IMR-90 (cell line): Measurements from ENCODE around the gene CAMTA1. TPM values are rescaled to one million over a fixed set of nuclear protein-coding genes. Genes with fewer than 3 reads are reported as not detected.

ENCODE experiments used
- ATAC-seq: fragments of 200-7000 bp; cut with Tn5 transposase; 2 replicates; pipeline ENCODE4 v1.9.1; 2020; ENCODE audit warnings: low read depth, mild to moderate bottlenecking, moderate library complexity
- BruUV-seq: library from RNA; stranded (reverse); fragments of 400-500 nt; replicated peaks from 2 replicates; lab custom pipeline; 2021; lab: Mats Ljungman, UMichigan
- CTCF ChIA-PET: fragments of 300-600 bp; formaldehyde crosslinking; extraction: SDS; loops from one replicate; lab custom pipeline; 2021; ENCODE audit warnings: antibody characterized with exemption; lab: Yijun Ruan, JAX
- POLR2A ChIA-PET: fragments of 300-600 bp; sonication (Branson Sonifier 250); formaldehyde crosslinking; loops from one replicate; lab custom pipeline; 2022; ENCODE audit warnings: antibody characterized with exemption; ENCODE audit not compliant: unreplicated experiment; lab: Charles Lee
- DNase-seq: peaks from one replicate; pipeline ENCODE4 v3.0.0; 2013
- H2AFZ ChIP-seq: replicated peaks from 2 replicates; pipeline ENCODE3; 2013; ENCODE audit warnings: low read length, mild to moderate bottlenecking; ENCODE audit not compliant: poor library complexity
- H2AK5ac ChIP-seq: 2 replicates; pipeline ENCODE4 v1.6.1; 2013; ENCODE audit warnings: low read depth, low read length, inconsistent platforms
- H2AK9ac ChIP-seq: replicated peaks from 2 replicates; pipeline ENCODE3; 2013; ENCODE audit warnings: mild to moderate bottlenecking, low read depth, low read length, moderate library complexity; ENCODE audit not compliant: poor library complexity
- H2BK120ac ChIP-seq: 2 replicates; pipeline ENCODE4 v1.6.1; 2013; ENCODE audit warnings: low read depth, low read length, inconsistent platforms
- H2BK15ac ChIP-seq: 3 replicates; pipeline ENCODE4 v1.6.1; 2013; ENCODE audit warnings: low read depth, low read length, inconsistent platforms
- H2BK20ac ChIP-seq: 2 replicates; pipeline ENCODE4 v1.6.1; 2013; ENCODE audit warnings: low read depth, mild to moderate bottlenecking, inconsistent platforms, low read length, moderate library complexity
- H2BK5ac ChIP-seq: 2 replicates; pipeline ENCODE4 v1.6.1; 2013; ENCODE audit warnings: mild to moderate bottlenecking, low read depth, low read length, inconsistent platforms; ENCODE audit not compliant: poor library complexity, severe bottlenecking
- H3K14ac ChIP-seq: replicated peaks from 2 replicates; pipeline ENCODE4 v1.6.1; 2013; ENCODE audit warnings: low read depth, low read length, inconsistent platforms
- H3K18ac ChIP-seq: 2 replicates; pipeline ENCODE4 v1.6.1; 2013; ENCODE audit warnings: low read depth, low read length, control low read depth
- H3K23ac ChIP-seq: 2 replicates; pipeline ENCODE4 v1.6.1; 2013; ENCODE audit warnings: low read depth, low read length, inconsistent platforms
- H3K27ac ChIP-seq: 2 replicates; pipeline ENCODE4 v1.5.1; 2013; ENCODE audit warnings: mild to moderate bottlenecking, control low read depth, low read length; ENCODE audit not compliant: insufficient read depth
- H3K27me3 ChIP-seq: 2 replicates; pipeline ENCODE4 v1.6.1; 2013; ENCODE audit warnings: low read length; ENCODE audit not compliant: control insufficient read depth, insufficient read depth
- H3K36me3 ChIP-seq: 2 replicates; pipeline ENCODE4 v1.6.1; 2013; ENCODE audit warnings: low read length, mixed read lengths; ENCODE audit not compliant: control insufficient read depth, insufficient read depth
- H3K4ac ChIP-seq: 2 replicates; pipeline ENCODE4 v1.6.1; 2013; ENCODE audit warnings: low read depth, low read length, inconsistent platforms
- H3K4me1 ChIP-seq: 2 replicates; pipeline ENCODE4 v1.6.1; 2013; ENCODE audit warnings: low read length, mixed read lengths; ENCODE audit not compliant: control insufficient read depth, insufficient read depth
- H3K4me2 ChIP-seq: 2 replicates; pipeline ENCODE4 v1.6.1; 2013; ENCODE audit warnings: low read depth, mild to moderate bottlenecking, control low read depth, low read length, moderate library complexity
- H3K4me3 ChIP-seq: 2 replicates; pipeline ENCODE4 v1.5.1; 2013; ENCODE audit warnings: low read depth, mild to moderate bottlenecking, control low read depth, low read length, moderate library complexity; ENCODE audit not compliant: insufficient read depth
- H3K56ac ChIP-seq: 2 replicates; pipeline ENCODE4 v1.6.1; 2013; ENCODE audit warnings: low read length, inconsistent platforms; ENCODE audit not compliant: insufficient read depth; ENCODE audit errors: extremely low read depth
- H3K79me1 ChIP-seq, 2 experiments: 2 replicates each; pipeline ENCODE4 v1.6.1; 2013; ENCODE audit warnings: low read length in 2 of 2, inconsistent platforms in 1 of 2, low read depth in 1 of 2
- H3K9ac ChIP-seq: 2 replicates; pipeline ENCODE4 v1.6.1; 2013; ENCODE audit warnings: low read depth, low read length, control low read depth
- H3K9me1 ChIP-seq: 2 replicates; pipeline ENCODE4 v1.6.1; 2013; ENCODE audit warnings: low read length, inconsistent platforms; ENCODE audit not compliant: insufficient read depth
- H3K9me3 ChIP-seq: 2 replicates; pipeline ENCODE4 v1.6.1; 2013; ENCODE audit warnings: low read length; ENCODE audit not compliant: control insufficient read depth, insufficient read depth
- H4K20me1 ChIP-seq: 2 replicates; pipeline ENCODE4 v1.6.1; 2013; ENCODE audit warnings: low read length, inconsistent platforms; ENCODE audit not compliant: insufficient read depth
- H4K5ac ChIP-seq: 2 replicates; pipeline ENCODE4 v1.6.1; 2013; ENCODE audit warnings: mild to moderate bottlenecking, low read depth, low read length, control low read depth
- H4K8ac ChIP-seq, 2 experiments: 2 replicates each; pipeline ENCODE4 v1.6.1; 2013; ENCODE audit warnings: low read depth in 2 of 2, low read length in 2 of 2, control low read depth in 1 of 2, inconsistent platforms in 1 of 2
- H4K91ac ChIP-seq: 2 replicates; pipeline ENCODE4 v1.6.1; 2013; ENCODE audit warnings: low read depth, low read length, inconsistent platforms; ENCODE audit not compliant: insufficient read depth
- BHLHE40 ChIP-seq: fragments of 150-350 bp; IDR thresholded peaks from 2 replicates; pipeline ENCODE4 v1.6.1; 2016; ENCODE audit warnings: mild to moderate bottlenecking, low read depth, low read length
- FOS ChIP-seq: fragments of 150-350 bp; IDR thresholded peaks from 2 replicates; pipeline ENCODE4 v1.6.1; 2016; ENCODE audit warnings: low read depth, low read length
- MAFK ChIP-seq: IDR thresholded peaks from 2 replicates; pipeline ENCODE4 v1.6.1; 2012; ENCODE audit warnings: low read depth, low read length, improper control_type of control experiment
- MAZ ChIP-seq: IDR thresholded peaks from 2 replicates; pipeline ENCODE4 v1.6.1; 2012; ENCODE audit warnings: low read depth, mild to moderate bottlenecking, low read length, improper control_type of control experiment, moderate library complexity, borderline replicate concordance
- MXI1 ChIP-seq: IDR thresholded peaks from 2 replicates; pipeline ENCODE4 v1.6.1; 2012; ENCODE audit warnings: low read depth, mild to moderate bottlenecking, low read length, moderate library complexity, borderline replicate concordance
- NFE2L2 ChIP-seq: fragments of 150-350 bp; IDR thresholded peaks from 2 replicates; pipeline ENCODE4 v1.6.1; 2016; ENCODE audit warnings: low read depth, mild to moderate bottlenecking, low read length
- POLR2A ChIP-seq: IDR thresholded peaks from 2 replicates; pipeline ENCODE4 v1.6.1; 2012; ENCODE audit warnings: mild to moderate bottlenecking, low read depth, low read length
- RFX5 ChIP-seq: IDR thresholded peaks from 2 replicates; pipeline ENCODE4 v1.8.0; 2012; ENCODE audit warnings: low read depth, mild to moderate bottlenecking, low read length, moderate library complexity
- SMC3 ChIP-seq: fragments of 150-350 bp; IDR thresholded peaks from 2 replicates; pipeline ENCODE4 v1.6.1; 2016; ENCODE audit warnings: low read depth, mild to moderate bottlenecking, antibody characterized with exemption, low read length, moderate library complexity
- WGBS, 2 experiments: methylation state at CpG; one replicate each; pipeline versions ENCODE4 v1.1.5 to v1.1.7; 2013; ENCODE audit warnings: missing lambda C conversion rate in 2 of 2; ENCODE audit not compliant: insufficient read length in 1 of 2; ENCODE audit errors: extremely low coverage in 2 of 2; 5-methylcytosine and 5-hydroxymethylcytosine counted together
- dilution Hi-C: fragments of 300-500 bp; cut with HindIII; formaldehyde crosslinking; loops from one replicate; pipeline ENCODE4 v1.14.3; 2018; ENCODE audit warnings: low sequenced_read_pairs; ENCODE audit not compliant: unreplicated experiment
- in situ Hi-C: fragments of 300-500 bp; cut with MboI; formaldehyde crosslinking; loops from 3 replicates; pipeline ENCODE4 v1.14.3; 2019; ENCODE audit warnings: low sequenced_read_pairs, inconsistent platforms, mixed read lengths
- intact Hi-C: fragments of 100-400 bp; cut with micrococcal nuclease; formaldehyde crosslinking; loops from 2 replicates; pipeline ENCODE4 v1.10.0; 2022
- polyA plus RNA-seq, 3 experiments: library from polyadenylated mRNA; depleted of rRNA; stranded (reverse); fragments of >200 nt; gene quantifications; 2 replicates each; pipeline ENCODE4 v1.2.3, GENCODE V29; 2012; ENCODE audit warnings: low replicate concordance in 1 of 3
- total RNA-seq: library from RNA; depleted of rRNA; stranded (reverse); fragments of >200 nt; gene quantifications from 2 replicates; pipeline ENCODE4 v1.2.3, GENCODE V29; 2012
- TF ChIP-seq, protein P1 (sequence below): fragments of 150-350 bp; IDR thresholded peaks from 2 replicates; pipeline ENCODE4 v1.6.1; 2017; ENCODE audit warnings: mild to moderate bottlenecking, antibody characterized with exemption, low read length, low read depth
- TF ChIP-seq, protein P2 (sequence below): fragments of 150-350 bp; IDR thresholded peaks from 2 replicates; pipeline ENCODE4 v1.6.1; 2016; ENCODE audit warnings: low read depth, mild to moderate bottlenecking, low read length, moderate library complexity, borderline replicate concordance

The CAMTA1 gene
- total and polyA plus RNA-seq, 2 of the 4 experiments (the other 2 are of a cell fraction) = 35.5 to 74.3 TPM

DNA sequence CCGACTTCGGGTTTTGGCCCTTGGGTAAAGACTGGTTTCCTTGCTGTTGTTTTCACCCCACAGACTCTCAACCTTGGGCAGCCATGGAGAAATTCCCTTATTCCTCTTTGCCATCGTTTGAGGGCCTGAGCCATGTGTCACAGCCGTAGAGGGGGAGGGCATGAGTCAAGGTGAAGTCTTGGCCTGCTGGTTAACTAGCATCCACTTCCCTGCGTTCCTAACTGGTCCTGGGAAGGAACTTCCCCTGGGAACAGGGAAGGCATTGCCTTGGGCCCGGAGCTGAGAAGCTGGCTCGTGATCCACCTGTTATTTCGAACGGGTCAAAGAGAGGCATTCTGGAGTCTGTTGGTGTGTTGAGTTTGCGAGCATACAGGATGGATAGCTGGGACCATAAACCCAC lies 464.9 kb downstream of the CAMTA1 start (continued):
- TF ChIP-seq, protein P1, sequence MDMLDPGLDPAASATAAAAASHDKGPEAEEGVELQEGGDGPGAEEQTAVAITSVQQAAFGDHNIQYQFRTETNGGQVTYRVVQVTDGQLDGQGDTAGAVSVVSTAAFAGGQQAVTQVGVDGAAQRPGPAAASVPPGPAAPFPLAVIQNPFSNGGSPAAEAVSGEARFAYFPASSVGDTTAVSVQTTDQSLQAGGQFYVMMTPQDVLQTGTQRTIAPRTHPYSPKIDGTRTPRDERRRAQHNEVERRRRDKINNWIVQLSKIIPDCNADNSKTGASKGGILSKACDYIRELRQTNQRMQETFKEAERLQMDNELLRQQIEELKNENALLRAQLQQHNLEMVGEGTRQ = no peak

DNA sequence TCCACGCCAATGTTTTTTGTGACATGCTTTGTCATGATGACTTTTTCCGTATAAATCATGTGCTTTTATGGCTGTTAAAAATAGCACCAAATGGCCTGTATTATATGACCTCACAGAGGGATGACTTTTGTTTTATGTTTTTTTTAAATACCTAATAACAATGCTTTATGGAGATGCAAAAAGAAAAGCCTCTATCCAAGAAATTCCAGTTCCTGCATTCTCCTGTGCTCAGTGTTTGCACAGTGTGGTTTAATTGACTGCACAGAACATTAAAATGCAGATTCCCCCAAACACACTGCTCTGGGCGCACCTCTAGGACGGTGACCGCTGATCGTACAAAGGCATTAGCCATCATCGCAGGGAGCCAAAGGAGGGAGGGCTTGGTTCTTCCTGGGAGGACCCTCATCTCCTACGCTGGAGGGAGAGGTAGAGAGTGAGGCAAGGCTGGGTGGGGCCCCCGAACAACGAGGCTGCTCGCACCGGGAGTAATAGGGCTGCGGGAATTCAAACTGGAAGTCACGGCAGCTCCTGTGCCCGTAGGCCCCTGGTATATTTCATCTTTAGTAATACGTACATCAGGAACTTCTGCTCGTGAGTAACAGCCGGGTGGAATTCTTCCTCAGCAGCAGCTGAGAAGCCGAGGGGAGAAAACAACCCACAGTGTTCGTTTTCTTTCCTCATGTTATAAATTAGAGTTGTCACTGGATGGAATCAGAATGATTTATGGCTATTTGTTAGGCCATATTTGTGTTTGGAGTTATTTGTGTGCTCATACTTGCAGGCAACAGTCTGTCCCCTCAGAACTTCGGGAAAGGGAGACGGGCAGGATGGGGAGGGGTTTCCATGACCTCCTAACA lies 465.6 kb downstream of the CAMTA1 start:
- 98% methylated on average over 9 of the region's 22 CpGs; no CpG with 5 or more reads in 1 of the 2 experiments for WGBS, 2 experiments
- no peak overlapping the region for H3K27ac ChIP-seq
- ATAC-seq = no peak
- no peak overlapping the region for H3K4me3 ChIP-seq
- H3K18ac ChIP-seq = no peak overlapping the region
- in situ Hi-C loops (no loop called here), intact Hi-C loops (no loop called here), dilution Hi-C loops (no loop called here)
- H2AK9ac ChIP-seq = no peak overlapping the region
- H3K23ac ChIP-seq = no peak overlapping the region
- no peak for DNase-seq
- no peak overlapping the region; the same call in 1 of the 2 replicates for H2BK120ac ChIP-seq
- no peak overlapping the region for H3K14ac ChIP-seq
- H4K5ac ChIP-seq = no peak overlapping the region
- H2BK20ac ChIP-seq = no peak overlapping the region
- H4K20me1 ChIP-seq = no peaks in the 10 kb centered on the region
- no peak overlapping the region for H3K9ac ChIP-seq
- no peak overlapping the region for H2AFZ ChIP-seq
- no peaks in the 10 kb centered on the region for H3K79me1 ChIP-seq
- H3K4ac ChIP-seq = no peak overlapping the region
- H2BK15ac ChIP-seq = no peak overlapping the region
- no peak overlapping the region for H4K8ac ChIP-seq
- no peak overlapping the region for H3K56ac ChIP-seq
- no peaks in the 10 kb centered on the region for H3K27me3 ChIP-seq
- no peak overlapping the region; the same call in 1 of the 2 replicates for H4K91ac ChIP-seq
- no peak overlapping the region for H2BK5ac ChIP-seq
- CTCF ChIA-PET = no interaction called here
- H3K36me3 ChIP-seq = no peaks in the 10 kb centered on the region
- no TSS peak for BruUV-seq
- no peak overlapping the region for H3K4me2 ChIP-seq
- no peak overlapping the region for H2AK5ac ChIP-seq
- peaks cover 2% of the 10 kb centered on the region; the same call in 1 of the 2 replicates for H3K9me1 ChIP-seq
- no peaks in the 10 kb centered on the region for H3K9me3 ChIP-seq
- H3K4me1 ChIP-seq = peaks cover 9% of the 10 kb centered on the region
- POLR2A ChIA-PET = no interaction called here
- no peak for TF ChIP-seq SMC3
- no peak for TF ChIP-seq MXI1
- TF ChIP-seq FOS = no peak
- TF ChIP-seq MAFK = no peak
- TF ChIP-seq POLR2A = no peak
- no peak for TF ChIP-seq MAZ
- TF ChIP-seq, protein P2, sequence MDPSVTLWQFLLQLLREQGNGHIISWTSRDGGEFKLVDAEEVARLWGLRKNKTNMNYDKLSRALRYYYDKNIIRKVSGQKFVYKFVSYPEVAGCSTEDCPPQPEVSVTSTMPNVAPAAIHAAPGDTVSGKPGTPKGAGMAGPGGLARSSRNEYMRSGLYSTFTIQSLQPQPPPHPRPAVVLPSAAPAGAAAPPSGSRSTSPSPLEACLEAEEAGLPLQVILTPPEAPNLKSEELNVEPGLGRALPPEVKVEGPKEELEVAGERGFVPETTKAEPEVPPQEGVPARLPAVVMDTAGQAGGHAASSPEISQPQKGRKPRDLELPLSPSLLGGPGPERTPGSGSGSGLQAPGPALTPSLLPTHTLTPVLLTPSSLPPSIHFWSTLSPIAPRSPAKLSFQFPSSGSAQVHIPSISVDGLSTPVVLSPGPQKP = no peak
- TF ChIP-seq, protein P1 = no peak
- TF ChIP-seq BHLHE40 = no peak
- no peak for TF ChIP-seq NFE2L2
- no peak for TF ChIP-seq RFX5
